Ishikawa (cell line): ENCODE measurements around the gene MTAP.

ENCODE experiments used
- CREB1 ChIP-seq: IDR thresholded peaks from 2 replicates; pipeline ENCODE4 v1.6.1; 2012; ENCODE audit warnings: low read depth
- EGR1 ChIP-seq: IDR thresholded peaks from 2 replicates; pipeline ENCODE4 v1.6.1; 2012
- EP300 ChIP-seq: IDR thresholded peaks from 2 replicates; pipeline ENCODE4 v1.6.1; 2012; ENCODE audit warnings: borderline replicate concordance
- FOXM1 ChIP-seq: IDR thresholded peaks from 2 replicates; pipeline ENCODE4 v1.6.1; 2012; ENCODE audit warnings: low read depth, borderline replicate concordance
- NFIC ChIP-seq: IDR thresholded peaks from 2 replicates; pipeline ENCODE4 v1.6.1; 2012
- RAD21 ChIP-seq: IDR thresholded peaks from 2 replicates; pipeline ENCODE4 v1.6.1; 2012; ENCODE audit warnings: low read depth
- REST ChIP-seq: IDR thresholded peaks from 2 replicates; pipeline ENCODE4 v1.6.1; 2012; ENCODE audit warnings: low read depth, mild to moderate bottlenecking
- TAF1 ChIP-seq: IDR thresholded peaks from 2 replicates; pipeline ENCODE4 v1.6.1; 2012; ENCODE audit warnings: low read depth, mild to moderate bottlenecking
- TCF12 ChIP-seq: IDR thresholded peaks from 2 replicates; pipeline ENCODE4 v1.6.1; 2012; ENCODE audit warnings: low read depth
- TEAD4 ChIP-seq: IDR thresholded peaks from 2 replicates; pipeline ENCODE4 v1.6.1; 2012
- USF1 ChIP-seq: IDR thresholded peaks from 2 replicates; pipeline ENCODE4 v1.6.1; 2012
- YY1 ChIP-seq: IDR thresholded peaks from 2 replicates; pipeline ENCODE4 v1.6.1; 2012; ENCODE audit warnings: low read depth
- ZBTB7A ChIP-seq: IDR thresholded peaks from 2 replicates; pipeline ENCODE4 v1.6.1; 2012; ENCODE audit warnings: low read depth
- TF ChIP-seq, protein P1 (sequence below): IDR thresholded peaks from 2 replicates; pipeline ENCODE4 v1.6.1; 2012

- TF ChIP-seq NFIC, result no peak
- TF ChIP-seq RAD21, result no peak
- TF ChIP-seq, protein P1, sequence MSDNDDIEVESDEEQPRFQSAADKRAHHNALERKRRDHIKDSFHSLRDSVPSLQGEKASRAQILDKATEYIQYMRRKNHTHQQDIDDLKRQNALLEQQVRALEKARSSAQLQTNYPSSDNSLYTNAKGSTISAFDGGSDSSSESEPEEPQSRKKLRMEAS, result no peak
- TF ChIP-seq YY1, result no peak
- TF ChIP-seq EP300, result no peak
- TF ChIP-seq TAF1, result no peak
- no peak for TF ChIP-seq REST
- no peak for TF ChIP-seq CREB1
- TF ChIP-seq FOXM1, result no peak
- no peak for TF ChIP-seq TCF12
- TF ChIP-seq TEAD4, result no peak
- no peak for TF ChIP-seq ZBTB7A
- no peak for TF ChIP-seq EGR1
- no peak for TF ChIP-seq USF1
These were observed 8.0 kb downstream of the MTAP start for GRCh38 chr9:21810388-21810787.
